GM18502 (cell line): ENCODE measurements around the gene STAC2.

Source experiments
- ATAC-seq: cut with Tn5 transposase; IDR thresholded peaks from one replicate; pipeline ENCODE4 v1.9.1; 2021; ENCODE audit warnings: mild to moderate bottlenecking; ENCODE audit not compliant: unreplicated experiment, poor library complexity

STAC2 gene

GRCh38 chr17:39167476-39167875 lies 58.3 kb downstream of the STAC2 start:
- ATAC-seq: no peak

- no peak for ATAC-seq
These were observed 59.1 kb downstream of the STAC2 start for GRCh38 chr17:39166437-39167335.

GRCh38 chr17:39165841-39166349 lies 59.9 kb downstream of the STAC2 start, which contains the start of gene ARL5C:
Gene ARL5C (minus strand): TSS chr17:39166161. CDS start chr17:39165760, 401 bp downstream.
- no peak for ATAC-seq

- peak; percentile 22 for ATAC-seq
These were observed 60.4 kb downstream of the STAC2 start for GRCh38 chr17:39165178-39165840.

GRCh38 chr17:39164675-39165143 lies 61.0 kb downstream of the STAC2 start:
- peak; percentile 73 for ATAC-seq

- no peak for ATAC-seq
These were observed 63.8 kb downstream of the STAC2 start for GRCh38 chr17:39161962-39162361.
